ENCODE results near the gene THEMIS2. TPM values are rescaled to one million over a fixed set of nuclear protein-coding genes. Genes with fewer than 3 reads are reported as not detected.

THEMIS2 gene
- total RNA-seq, 1 donor = 181 TPM

- DNase-seq (ENCODE audit: low read depth in 2 of 3, low spot score in 2 of 3) = peak in 1 of 3 donors; percentile 58
These were observed 12.8 kb downstream of the THEMIS2 start for GRCh38 chr1:27885114-27885528.

GRCh38 chr1:27885621-27886352 is 13.4 kb downstream of the THEMIS2 start:
- no peak for DNase-seq (ENCODE audit: low read depth in 2 of 3, low spot score in 2 of 3)

- DNase-seq (ENCODE audit: low read depth in 2 of 3, low spot score in 2 of 3) = no peak
These were observed 14.0 kb downstream of the THEMIS2 start for GRCh38 chr1:27886353-27886679.

- DNase-seq (ENCODE audit: low read depth in 2 of 3, low spot score in 2 of 3) = no peak
These were observed 14.4 kb downstream of the THEMIS2 start for GRCh38 chr1:27886744-27887143.

- peak in 1 of 3 donors; percentile 74 for DNase-seq (ENCODE audit: low read depth in 2 of 3, low spot score in 2 of 3)
These were observed 15.1 kb downstream of the THEMIS2 start for GRCh38 chr1:27887215-27888021.

GRCh38 chr1:27889506-27889905 is 17.2 kb downstream of the THEMIS2 start:
- DNase-seq (ENCODE audit: low read depth in 2 of 3, low spot score in 2 of 3) = no peak

- DNase-seq (ENCODE audit: low read depth in 2 of 3, low spot score in 2 of 3) = peak in 2 of 3 donors; percentile 71 to 85
These were observed 19.0 kb downstream of the THEMIS2 start for GRCh38 chr1:27891196-27891889.

GRCh38 chr1:27894521-27894920 is 22.2 kb downstream of the THEMIS2 start:
- DNase-seq (ENCODE audit: low read depth in 2 of 3, low spot score in 2 of 3) = no peak

- no peak for DNase-seq (ENCODE audit: low read depth in 2 of 3, low spot score in 2 of 3)
These were observed 34.4 kb downstream of the THEMIS2 start for GRCh38 chr1:27906759-27907158.

- no peak for DNase-seq (ENCODE audit: low read depth in 2 of 3, low spot score in 2 of 3)
These were observed 40.1 kb downstream of the THEMIS2 start for GRCh38 chr1:27912429-27912828.

- DNase-seq (ENCODE audit: low read depth in 2 of 3, low spot score in 2 of 3) = no peak
These were observed 42.8 kb downstream of the THEMIS2 start for GRCh38 chr1:27915082-27915575.

- no peak for DNase-seq (ENCODE audit: low read depth in 2 of 3, low spot score in 2 of 3)
These were observed 49.9 kb downstream of the THEMIS2 start for GRCh38 chr1:27922272-27922671.

GRCh38 chr1:27928216-27928954 is 56.0 kb downstream of the THEMIS2 start:
- DNase-seq (ENCODE audit: low read depth in 2 of 3, low spot score in 2 of 3) = no peak

- no peak for DNase-seq (ENCODE audit: low read depth in 2 of 3, low spot score in 2 of 3)
These were observed 58.8 kb downstream of the THEMIS2 start for GRCh38 chr1:27931184-27931583.

- DNase-seq (ENCODE audit: low read depth in 2 of 3, low spot score in 2 of 3) = peak in 1 of 3 donors; percentile 35
These were observed 59.4 kb downstream of the THEMIS2 start for GRCh38 chr1:27931759-27932158.

GRCh38 chr1:27934818-27935549 is 62.6 kb downstream of the THEMIS2 start, which contains the start of gene SMPDL3B:
Gene SMPDL3B, plus strand, starts transcription at chr1:27935000. Its CDS starts 184 bp downstream, at chr1:27935184.
- peak in 1 of 3 donors; percentile 43 for DNase-seq (ENCODE audit: low read depth in 2 of 3, low spot score in 2 of 3)

- DNase-seq (ENCODE audit: low read depth in 2 of 3, low spot score in 2 of 3) = no peak
These were observed 63.4 kb downstream of the THEMIS2 start for GRCh38 chr1:27935721-27936120.
